GM18870 (cell line): ENCODE data around the gene STAC3.

ENCODE experiments used
- ATAC-seq: cut with Tn5 transposase; IDR thresholded peaks from one replicate; pipeline ENCODE4 v1.9.1; 2021; ENCODE audit warnings: moderate library complexity; ENCODE audit not compliant: unreplicated experiment

STAC3 gene

GRCh38 chr12:57255916-57256315, 4.9 kb upstream of the STAC3 start:
- ATAC-seq, result no peak

GRCh38 chr12:57254506-57255280, 3.7 kb upstream of the STAC3 start:
- no peak for ATAC-seq

GRCh38 chr12:57250541-57250940, 446 bp downstream of the STAC3 start:
- ATAC-seq, result no peak

GRCh38 chr12:57248934-57249742, 1.8 kb downstream of the STAC3 start:
- no peak for ATAC-seq

- ATAC-seq, result no peak
Observed at GRCh38 chr12:57247041-57247440, 3.9 kb downstream of the STAC3 start.

- no peak for ATAC-seq
Observed at GRCh38 chr12:57244312-57244696, 6.7 kb downstream of the STAC3 start.

- ATAC-seq, result no peak
Observed at GRCh38 chr12:57243521-57244311, 7.3 kb downstream of the STAC3 start.

GRCh38 chr12:57242691-57243454, 8.1 kb downstream of the STAC3 start:
- ATAC-seq, result no peak

- no peak for ATAC-seq
Observed at GRCh38 chr12:57242329-57242690, 8.7 kb downstream of the STAC3 start.

GRCh38 chr12:57241402-57242310, 9.3 kb downstream of the STAC3 start:
- no peak for ATAC-seq

- no peak for ATAC-seq
Observed at GRCh38 chr12:57240926-57241401, 10.0 kb downstream of the STAC3 start.

GRCh38 chr12:57240066-57240921, 10.7 kb downstream of the STAC3 start:
- no peak for ATAC-seq

GRCh38 chr12:57239587-57240065, 11.4 kb downstream of the STAC3 start:
- ATAC-seq, result no peak

- ATAC-seq, result no peak
Observed at GRCh38 chr12:57238854-57239554, 12.0 kb downstream of the STAC3 start.

- no peak for ATAC-seq
Observed at GRCh38 chr12:57237932-57238853, 12.8 kb downstream of the STAC3 start.

- no peak for ATAC-seq
Observed at GRCh38 chr12:57237596-57237931, 13.4 kb downstream of the STAC3 start.
